Measurements from ENCODE around the gene SNORC.
A peak's percentile ranks its signal among the peaks of the same experiment; 100 is the strongest.

The SNORC gene

GRCh38 chr2:232891621-232892071, 21.6 kb downstream of the SNORC start:
- peak; percentile 70 for DNase-seq (ENCODE audit: low read depth)
- TF ChIP-seq, protein P1, sequence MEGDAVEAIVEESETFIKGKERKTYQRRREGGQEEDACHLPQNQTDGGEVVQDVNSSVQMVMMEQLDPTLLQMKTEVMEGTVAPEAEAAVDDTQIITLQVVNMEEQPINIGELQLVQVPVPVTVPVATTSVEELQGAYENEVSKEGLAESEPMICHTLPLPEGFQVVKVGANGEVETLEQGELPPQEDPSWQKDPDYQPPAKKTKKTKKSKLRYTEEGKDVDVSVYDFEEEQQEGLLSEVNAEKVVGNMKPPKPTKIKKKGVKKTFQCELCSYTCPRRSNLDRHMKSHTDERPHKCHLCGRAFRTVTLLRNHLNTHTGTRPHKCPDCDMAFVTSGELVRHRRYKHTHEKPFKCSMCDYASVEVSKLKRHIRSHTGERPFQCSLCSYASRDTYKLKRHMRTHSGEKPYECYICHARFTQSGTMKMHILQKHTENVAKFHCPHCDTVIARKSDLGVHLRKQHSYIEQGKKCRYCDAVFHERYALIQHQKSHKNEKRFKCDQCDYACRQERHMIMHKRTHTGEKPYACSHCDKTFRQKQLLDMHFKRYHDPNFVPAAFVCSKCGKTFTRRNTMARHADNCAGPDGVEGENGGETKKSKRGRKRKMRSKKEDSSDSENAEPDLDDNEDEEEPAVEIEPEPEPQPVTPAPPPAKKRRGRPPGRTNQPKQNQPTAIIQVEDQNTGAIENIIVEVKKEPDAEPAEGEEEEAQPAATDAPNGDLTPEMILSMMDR (conservative IDR thresholded peaks at IDR 0.05; ENCODE audit: low read length) = no peak

DNA sequence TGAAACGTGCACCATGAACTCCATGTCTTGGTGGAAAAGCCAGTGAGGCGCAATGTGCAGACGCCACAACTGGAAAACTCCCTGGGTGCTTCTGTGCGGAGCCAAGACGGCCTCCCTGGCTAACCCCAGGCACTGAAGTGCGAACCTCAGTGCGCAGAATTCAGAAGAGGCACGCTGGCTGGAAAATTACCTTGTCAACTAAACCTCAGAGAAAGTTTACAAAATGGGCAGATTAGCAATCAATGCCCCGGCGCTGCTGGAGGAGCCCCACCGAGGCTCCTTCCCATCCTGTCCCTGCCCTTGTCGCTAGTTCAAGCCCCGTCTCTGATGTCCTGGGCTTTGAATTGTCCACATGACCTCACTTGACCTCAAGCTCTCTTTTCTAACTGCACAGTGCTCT, 22.2 kb downstream of the SNORC start:
- DNase-seq (ENCODE audit: low read depth) = no peak
- TF ChIP-seq, protein P1 (conservative IDR thresholded peaks at IDR 0.05; ENCODE audit: low read length) = no peak
- H3K4me3 ChIP-seq (ENCODE audit: low read length) = no peak overlapping the region

More at GRCh38 chr2:232891621-232892071, 21.6 kb downstream of the SNORC start:
- no peak overlapping the region for H3K4me3 ChIP-seq (ENCODE audit: low read length)

GRCh38 chr2:232892843-232893242, 22.8 kb downstream of the SNORC start:
- no peak for DNase-seq (ENCODE audit: low read depth)
- H3K4me3 ChIP-seq (ENCODE audit: low read length) = no peak overlapping the region
- TF ChIP-seq, protein P1 (conservative IDR thresholded peaks at IDR 0.05; ENCODE audit: low read length) = no peak

GRCh38 chr2:232893834-232894233, 23.8 kb downstream of the SNORC start:
- TF ChIP-seq, protein P1 (conservative IDR thresholded peaks at IDR 0.05; ENCODE audit: low read length) = no peak
- no peak for DNase-seq (ENCODE audit: low read depth)
- H3K4me3 ChIP-seq (ENCODE audit: low read length) = no peak overlapping the region

- no peak for DNase-seq (ENCODE audit: low read depth)
- no peak overlapping the region for H3K4me3 ChIP-seq (ENCODE audit: low read length)
- TF ChIP-seq, protein P1 (conservative IDR thresholded peaks at IDR 0.05; ENCODE audit: low read length) = no peak
These were observed 24.2 kb downstream of the SNORC start for GRCh38 chr2:232894251-232894650.

GRCh38 chr2:232894746-232895145, 24.7 kb downstream of the SNORC start:
- no peak overlapping the region for H3K4me3 ChIP-seq (ENCODE audit: low read length)
- TF ChIP-seq, protein P1 (conservative IDR thresholded peaks at IDR 0.05; ENCODE audit: low read length) = no peak
- DNase-seq (ENCODE audit: low read depth) = no peak

DNA sequence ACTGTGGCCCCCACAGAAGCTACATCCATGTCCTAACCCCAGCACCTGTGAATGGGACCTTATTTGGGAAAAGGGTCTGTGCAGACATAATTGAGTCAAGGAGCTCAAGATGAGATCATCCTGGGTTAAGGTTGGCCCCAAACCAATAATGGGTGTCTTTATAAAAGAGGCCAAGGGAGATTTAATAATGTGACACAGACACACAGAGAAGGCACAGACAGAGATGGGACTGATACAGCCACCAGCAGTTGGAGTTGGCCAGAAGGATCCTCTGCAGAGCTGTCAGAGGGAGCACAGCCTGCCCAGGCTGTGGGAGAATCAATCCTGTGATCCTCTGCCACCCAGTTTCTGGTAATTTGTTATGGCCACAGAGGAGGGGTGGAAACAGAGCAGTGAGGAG, 26.0 kb downstream of the SNORC start:
- TF ChIP-seq, protein P1 (conservative IDR thresholded peaks at IDR 0.05; ENCODE audit: low read length) = no peak
- H3K4me3 ChIP-seq (ENCODE audit: low read length) = no peak overlapping the region
- DNase-seq (ENCODE audit: low read depth) = no peak

Measured in AG10803 (cell line).